Lower lobe of right lung (tissue), 2 donors: Measurements from ENCODE around the gene CACNB2. TPM values are rescaled to one million over a fixed set of nuclear protein-coding genes. Genes with fewer than 3 reads are reported as not detected.
"Not testable (repeated sequence)": the region's sequence is repeated elsewhere in the genome, so short reads cannot be mapped to it uniquely, and the experiment has no call there.

Experiments used
- ATAC-seq, 2 donors: fragments of 200-7000 bp; cut with Tn5 transposase; one replicate each; pipeline ENCODE4 v1.9.1; 2020 to 2022; ENCODE audit warnings: mild to moderate bottlenecking in 2 of 2, moderate library complexity in 2 of 2
- DNase-seq: peaks from one replicate; pipeline ENCODE4 v3.0.0-alpha.2; 2020
- H3K27ac ChIP-seq: fragments of 200-600 bp; one replicate; pipeline ENCODE4 v1.8.0; 2022
- H3K27me3 ChIP-seq: fragments of 200-600 bp; one replicate; pipeline ENCODE4 v1.8.0; 2022; ENCODE audit warnings: low read depth
- H3K36me3 ChIP-seq: fragments of 200-600 bp; one replicate; pipeline ENCODE4 v1.8.0; 2022; ENCODE audit warnings: mild to moderate bottlenecking
- H3K4me1 ChIP-seq: fragments of 200-600 bp; one replicate; pipeline ENCODE4 v1.8.0; 2022
- H3K4me3 ChIP-seq: fragments of 200-600 bp; one replicate; pipeline ENCODE4 v1.8.0; 2022; ENCODE audit warnings: mild to moderate bottlenecking
- H3K9me3 ChIP-seq: fragments of 200-600 bp; one replicate; pipeline ENCODE4 v1.8.0; 2022
- CTCF ChIP-seq: fragments of 200-600 bp; IDR thresholded peaks from one replicate; pipeline ENCODE4 v1.8.0; 2022; ENCODE audit warnings: antibody characterized with exemption, mild to moderate bottlenecking
- intact Hi-C: fragments of 100-400 bp; cut with DNase I; formaldehyde crosslinking; loops from one replicate; pipeline ENCODE4 v1.11.0; 2022
- total RNA-seq: library from RNA; stranded (reverse); fragmentation: NEBNext Ultra II Directional; extraction: Animal tissue kit (Norgen Biotek cat#: 25700); gene quantifications from one replicate; pipeline ENCODE4 v1.2.1, GENCODE V29; 2021
- donor health status: DM: no; HTN: yes; CAD: no; lungs with severe emphysema.

CACNB2 gene
- total RNA-seq, 1 donor from 2014 or later, result 1.4 TPM

GRCh38 chr10:18561861-18562551 is 421.8 kb downstream of the CACNB2 start:
- TF ChIP-seq CTCF, result no peak
- Histone ChIP-seq H3K27me3 (no peaks in the 10 kb centered on the region), H3K4me1 (no peaks in the 10 kb centered on the region), H3K36me3 (no peaks in the 10 kb centered on the region), H3K4me3 (no peak overlapping the region), H3K27ac (no peak overlapping the region), H3K9me3 (peaks cover 9% of the 10 kb centered on the region)
- DNase-seq, result no peak
- intact Hi-C loops, result no loop called here
- ATAC-seq, result no peak

GRCh38 chr10:18563003-18563726 is 422.9 kb downstream of the CACNB2 start:
- no peak for DNase-seq
- Histone ChIP-seq H3K27me3 (no peaks in the 10 kb centered on the region), H3K4me3 (no peak overlapping the region), H3K27ac (no peak overlapping the region), H3K4me1 (no peaks in the 10 kb centered on the region), H3K9me3 (peaks cover 9% of the 10 kb centered on the region), H3K36me3 (no peaks in the 10 kb centered on the region)
- no peak for TF ChIP-seq CTCF
- intact Hi-C loops, result no loop called here
- no peak for ATAC-seq

GRCh38 chr10:18565006-18565405 is 424.8 kb downstream of the CACNB2 start:
- Histone ChIP-seq H3K9me3 (peaks cover 5% of the 10 kb centered on the region), H3K27ac (no peak overlapping the region), H3K36me3 (no peaks in the 10 kb centered on the region), H3K27me3 (no peaks in the 10 kb centered on the region), H3K4me3 (no peak overlapping the region), H3K4me1 (no peaks in the 10 kb centered on the region)
- no peak for ATAC-seq
- no peak for DNase-seq
- TF ChIP-seq CTCF, result no peak
- intact Hi-C loops, result no loop called here

- no peak overlapping the region for H3K4me3 ChIP-seq
- DNase-seq (no peak), ATAC-seq (no peak)
- H3K27me3 ChIP-seq, result no peaks in the 10 kb centered on the region
- H3K9me3 ChIP-seq, result peaks cover 5% of the 10 kb centered on the region
- no peak for TF ChIP-seq CTCF
- intact Hi-C loops, result no loop called here
- H3K27ac ChIP-seq, result no peak overlapping the region
- H3K36me3 ChIP-seq, result no peaks in the 10 kb centered on the region
- H3K4me1 ChIP-seq, result no peaks in the 10 kb centered on the region
These were observed 426.0 kb downstream of the CACNB2 start for GRCh38 chr10:18566177-18566576.

- no peaks in the 10 kb centered on the region for H3K4me1 ChIP-seq
- intact Hi-C loops, result no loop called here
- no peak overlapping the region for H3K4me3 ChIP-seq
- peaks cover 5% of the 10 kb centered on the region for H3K9me3 ChIP-seq
- H3K27ac ChIP-seq, result no peak overlapping the region
- ATAC-seq, result no peak
- H3K36me3 ChIP-seq, result no peaks in the 10 kb centered on the region
- H3K27me3 ChIP-seq, result no peaks in the 10 kb centered on the region
- TF ChIP-seq CTCF, result no peak
- no peak for DNase-seq
These were observed 427.2 kb downstream of the CACNB2 start for GRCh38 chr10:18567343-18567856.

GRCh38 chr10:18570386-18570785 is 430.2 kb downstream of the CACNB2 start:
- DNase-seq, H3K27ac ChIP-seq, H3K27me3 ChIP-seq, H3K4me3 ChIP-seq, intact Hi-C loops, H3K9me3 ChIP-seq, H3K4me1 ChIP-seq, H3K36me3 ChIP-seq, ATAC-seq: not testable (repeated sequence)
